OCI-LY7 (cell line): ENCODE results near the gene CYP46A1.

Source experiments
- CTCF ChIP-seq: fragments of 200-600 bp; sonication (generic); conservative IDR thresholded peaks from 2 replicates; pipeline ENCODE4 v1.5.1; 2014; ENCODE audit warnings: mild to moderate bottlenecking, antibody characterized with exemption, low read length, moderate library complexity, mixed read lengths
- EZH2phosphoT487 ChIP-seq: fragments of 200-600 bp; sonication (generic); IDR thresholded peaks from 2 replicates; pipeline ENCODE4 v1.6.1; 2018; ENCODE audit warnings: low read depth, borderline replicate concordance, mild to moderate bottlenecking, mixed run types, antibody characterized with exemption, low read length, moderate library complexity, mixed read lengths

- TF ChIP-seq CTCF (no peak), EZH2phosphoT487 (no peak)
Measured at GRCh38 chr14:99693918-99694317, 9.8 kb downstream of the CYP46A1 start.
